HFFc6 (cell line): Measurements from ENCODE around the gene TTC23. TPM values are rescaled to one million over a fixed set of nuclear protein-coding genes. Genes with fewer than 3 reads are reported as not detected.

ENCODE experiments used
- DNase-seq: peaks from one replicate; pipeline ENCODE4 v3.0.0-alpha.2; 2018
- H3K27ac Mint-ChIP-seq: 2 replicates; pipeline ENCODE4 v1.8.0; 2020; ENCODE audit warnings: mild to moderate bottlenecking, mixed read lengths
- H3K27me3 Mint-ChIP-seq: 2 replicates; pipeline ENCODE4 v1.8.0; 2021; ENCODE audit warnings: mild to moderate bottlenecking, moderate library complexity, mixed read lengths; ENCODE audit not compliant: insufficient read depth
- H3K36me3 Mint-ChIP-seq: 2 replicates; pipeline ENCODE4 v1.8.0; 2021; ENCODE audit warnings: low read depth, mixed read lengths
- H3K4me1 Mint-ChIP-seq: 2 replicates; pipeline ENCODE4 v1.8.0; 2020; ENCODE audit warnings: low read depth, mixed read lengths
- H3K4me3 Mint-ChIP-seq: 2 replicates; pipeline ENCODE4 v1.8.0; 2020; ENCODE audit warnings: mild to moderate bottlenecking, moderate library complexity, mixed read lengths
- H3K9me3 Mint-ChIP-seq: 2 replicates; pipeline ENCODE4 v1.8.0; 2020; ENCODE audit warnings: mild to moderate bottlenecking, mixed read lengths
- total RNA-seq, 6 experiments: library from RNA; stranded (reverse); fragmentation: NEBNext Ultra II Directional; extraction: Animal tissue kit (Norgen Biotek cat#: 25700); gene quantifications; 2 replicates in 1 of 6; 3 replicates in 5 of 6; pipeline ENCODE4 v1.2.3, GENCODE V29; 2021
- TF ChIP-seq, protein P1 (sequence below): fragments of 200-600 bp; sonication (generic); IDR thresholded peaks from 2 replicates; pipeline ENCODE4 v1.5.0; 2021; ENCODE audit warnings: antibody characterized with exemption, mild to moderate bottlenecking

TTC23 gene
- total RNA-seq, 6 experiments from 2014 or later, result 11.9 to 17.4 (median 15.0) TPM

- no peak overlapping the region for H3K4me3 Mint-ChIP-seq
- DNase-seq, result no peak
- H3K27me3 Mint-ChIP-seq, result no peaks in the 10 kb centered on the region
- H3K36me3 Mint-ChIP-seq, result peaks cover 16% of the 10 kb centered on the region
- TF ChIP-seq, protein P1, sequence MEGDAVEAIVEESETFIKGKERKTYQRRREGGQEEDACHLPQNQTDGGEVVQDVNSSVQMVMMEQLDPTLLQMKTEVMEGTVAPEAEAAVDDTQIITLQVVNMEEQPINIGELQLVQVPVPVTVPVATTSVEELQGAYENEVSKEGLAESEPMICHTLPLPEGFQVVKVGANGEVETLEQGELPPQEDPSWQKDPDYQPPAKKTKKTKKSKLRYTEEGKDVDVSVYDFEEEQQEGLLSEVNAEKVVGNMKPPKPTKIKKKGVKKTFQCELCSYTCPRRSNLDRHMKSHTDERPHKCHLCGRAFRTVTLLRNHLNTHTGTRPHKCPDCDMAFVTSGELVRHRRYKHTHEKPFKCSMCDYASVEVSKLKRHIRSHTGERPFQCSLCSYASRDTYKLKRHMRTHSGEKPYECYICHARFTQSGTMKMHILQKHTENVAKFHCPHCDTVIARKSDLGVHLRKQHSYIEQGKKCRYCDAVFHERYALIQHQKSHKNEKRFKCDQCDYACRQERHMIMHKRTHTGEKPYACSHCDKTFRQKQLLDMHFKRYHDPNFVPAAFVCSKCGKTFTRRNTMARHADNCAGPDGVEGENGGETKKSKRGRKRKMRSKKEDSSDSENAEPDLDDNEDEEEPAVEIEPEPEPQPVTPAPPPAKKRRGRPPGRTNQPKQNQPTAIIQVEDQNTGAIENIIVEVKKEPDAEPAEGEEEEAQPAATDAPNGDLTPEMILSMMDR, result no peak
- no peaks in the 10 kb centered on the region for H3K9me3 Mint-ChIP-seq
- no peak overlapping the region for H3K27ac Mint-ChIP-seq
- peaks cover 5% of the 10 kb centered on the region for H3K4me1 Mint-ChIP-seq
These were observed 85.3 kb downstream of the TTC23 start for GRCh38 chr15:99164119-99164518.

GRCh38 chr15:99163271-99164062 is 85.9 kb downstream of the TTC23 start:
- Mint-ChIP-seq H3K27ac (no peak overlapping the region), H3K36me3 (peaks cover 21% of the 10 kb centered on the region), H3K9me3 (no peaks in the 10 kb centered on the region), H3K4me3 (no peak overlapping the region), H3K4me1 (no peaks in the 10 kb centered on the region), H3K27me3 (no peaks in the 10 kb centered on the region; the same call in 1 of the 2 replicates)
- TF ChIP-seq, protein P1, result no peak
- DNase-seq, result no peak

- peaks cover 40% of the 10 kb centered on the region for H3K4me1 Mint-ChIP-seq
- TF ChIP-seq, protein P1, result no peak
- H3K27ac Mint-ChIP-seq, result no peak overlapping the region
- H3K27me3 Mint-ChIP-seq, result peaks cover 2% of the 10 kb centered on the region
- no peak for DNase-seq
- peaks cover 42% of the 10 kb centered on the region for H3K36me3 Mint-ChIP-seq
- H3K4me3 Mint-ChIP-seq, result no peak overlapping the region
- no peaks in the 10 kb centered on the region for H3K9me3 Mint-ChIP-seq
These were observed 90.6 kb downstream of the TTC23 start for GRCh38 chr15:99158626-99159412.

DNA sequence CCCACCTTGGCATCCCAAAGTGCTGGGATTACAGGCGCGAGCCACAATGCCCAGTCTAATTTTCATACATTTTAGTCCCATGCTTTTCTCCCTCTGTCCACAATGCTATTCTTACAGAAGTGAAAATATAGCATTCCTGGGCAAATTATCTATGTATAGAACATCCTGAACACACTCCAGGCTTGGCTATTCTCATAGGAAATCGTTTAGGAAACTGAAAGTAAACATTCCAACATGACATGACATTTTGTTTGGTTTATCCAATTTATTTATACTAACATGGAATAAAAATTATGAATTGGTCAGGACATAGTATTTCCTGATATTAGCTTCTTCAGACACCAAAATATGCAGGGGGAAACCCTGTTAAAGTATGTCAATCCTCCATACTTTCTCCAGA is 91.9 kb downstream of the TTC23 start:
- Mint-ChIP-seq H3K36me3 (peaks cover 44% of the 10 kb centered on the region), H3K27me3 (peaks cover 2% of the 10 kb centered on the region), H3K9me3 (no peaks in the 10 kb centered on the region), H3K27ac (peak overlapping the region; percentile 47), H3K4me3 (no peak overlapping the region), H3K4me1 (peaks cover 45% of the 10 kb centered on the region)
- no peak for DNase-seq
- TF ChIP-seq, protein P1, result no peak

- peaks cover 45% of the 10 kb centered on the region for H3K4me1 Mint-ChIP-seq
- 0 out of 2 replicates have a peak overlapping the region, but pooled peaks have one; percentile 24 for H3K4me3 Mint-ChIP-seq
- TF ChIP-seq, protein P1, result no peak
- peaks cover 2% of the 10 kb centered on the region for H3K27me3 Mint-ChIP-seq
- no peaks in the 10 kb centered on the region for H3K9me3 Mint-ChIP-seq
- peak; percentile 12 for DNase-seq
- peak overlapping the region; percentile 53 for H3K27ac Mint-ChIP-seq
- peaks cover 56% of the 10 kb centered on the region for H3K36me3 Mint-ChIP-seq
These were observed 93.4 kb downstream of the TTC23 start for GRCh38 chr15:99155961-99156443.
